ENCODE results near the gene IMMP2L.

IMMP2L gene

GRCh38 chr7:110803602-110804143 lies 758.6 kb downstream of the IMMP2L start:
- DNase-seq (ENCODE audit: low read depth), result no peak

- no peak for DNase-seq (ENCODE audit: low read depth)
Measured at GRCh38 chr7:110801502-110801901, 760.8 kb downstream of the IMMP2L start.

- DNase-seq (ENCODE audit: low read depth), result no peak
Measured at GRCh38 chr7:110800984-110801383, 761.3 kb downstream of the IMMP2L start.

GRCh38 chr7:110797656-110798055 lies 764.6 kb downstream of the IMMP2L start:
- DNase-seq (ENCODE audit: low read depth), result no peak

GRCh38 chr7:110790992-110791391 lies 771.3 kb downstream of the IMMP2L start:
- no peak for DNase-seq (ENCODE audit: low read depth)

- DNase-seq (ENCODE audit: low read depth), result no peak
Measured at GRCh38 chr7:110786328-110786965, 775.8 kb downstream of the IMMP2L start.

GRCh38 chr7:110784749-110785148 lies 777.5 kb downstream of the IMMP2L start:
- DNase-seq (ENCODE audit: low read depth), result no peak

GRCh38 chr7:110780712-110781111 lies 781.6 kb downstream of the IMMP2L start:
- DNase-seq (ENCODE audit: low read depth), result no peak

- no peak for DNase-seq (ENCODE audit: low read depth)
Measured at GRCh38 chr7:110779339-110779738, 783.0 kb downstream of the IMMP2L start.

GRCh38 chr7:110775046-110775445 lies 787.2 kb downstream of the IMMP2L start:
- DNase-seq (ENCODE audit: low read depth), result no peak

GRCh38 chr7:110774071-110774470 lies 788.2 kb downstream of the IMMP2L start:
- no peak for DNase-seq (ENCODE audit: low read depth)

- no peak for DNase-seq (ENCODE audit: low read depth)
Measured at GRCh38 chr7:110772615-110773014, 789.7 kb downstream of the IMMP2L start.

- DNase-seq (ENCODE audit: low read depth), result no peak
Measured at GRCh38 chr7:110771717-110772116, 790.6 kb downstream of the IMMP2L start.

GRCh38 chr7:110767550-110768110 lies 794.7 kb downstream of the IMMP2L start:
- no peak for DNase-seq (ENCODE audit: low read depth)

GRCh38 chr7:110766864-110767263 lies 795.4 kb downstream of the IMMP2L start:
- no peak for DNase-seq (ENCODE audit: low read depth)

GRCh38 chr7:110764852-110765251 lies 797.4 kb downstream of the IMMP2L start:
- no peak for DNase-seq (ENCODE audit: low read depth)

GRCh38 chr7:110762546-110763225 lies 799.6 kb downstream of the IMMP2L start:
- DNase-seq (ENCODE audit: low read depth), result no peak

GRCh38 chr7:110760341-110760740 lies 802.0 kb downstream of the IMMP2L start:
- no peak for DNase-seq (ENCODE audit: low read depth)

- no peak for DNase-seq (ENCODE audit: low read depth)
Measured at GRCh38 chr7:110759069-110759468, 803.2 kb downstream of the IMMP2L start.

- no peak for DNase-seq (ENCODE audit: low read depth)
Measured at GRCh38 chr7:110754649-110755048, 807.6 kb downstream of the IMMP2L start.

- no peak for DNase-seq (ENCODE audit: low read depth)
Measured at GRCh38 chr7:110750931-110751605, 811.2 kb downstream of the IMMP2L start.

- DNase-seq (ENCODE audit: low read depth), result no peak
Measured at GRCh38 chr7:110733221-110733620, 829.1 kb downstream of the IMMP2L start.

GRCh38 chr7:110724811-110725210 lies 837.5 kb downstream of the IMMP2L start:
- no peak for DNase-seq (ENCODE audit: low read depth)

Data from fibroblast of gingiva (primary cell).